ENCODE results near the gene EPPIN. TPM values are rescaled to one million over a fixed set of nuclear protein-coding genes. Genes with fewer than 3 reads are reported as not detected.

Gene EPPIN
- total and polyA plus RNA-seq, 11 donors, result 0.20 TPM; not detected in 10

DNA sequence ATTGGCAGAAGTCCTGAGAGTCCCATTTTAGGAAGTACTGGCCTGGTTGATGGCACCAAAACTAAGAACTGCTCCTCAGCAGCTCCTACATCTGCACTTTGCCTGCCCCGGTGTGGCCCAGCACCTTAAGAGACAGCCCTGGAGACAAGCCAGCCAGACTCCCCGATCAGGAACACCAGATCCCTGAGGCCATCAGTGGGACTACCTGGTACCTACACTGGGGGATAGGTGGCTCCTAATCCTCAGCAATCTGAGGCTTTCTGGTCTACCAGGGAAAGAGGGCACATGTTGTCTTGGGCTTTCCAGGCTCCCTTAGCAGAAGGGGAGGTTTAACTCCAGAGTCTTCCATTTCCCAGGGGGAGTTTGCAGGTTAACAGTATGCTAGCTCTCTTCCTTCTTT, 7.8 kb downstream of the EPPIN start, which contains the start of gene WFDC6:
TSS of gene WFDC6 (minus strand) at position 101 of the 400 bp plus-strand sequence. CDS start at position 26, 75 bp downstream.
- no peak for ATAC-seq
- Histone ChIP-seq H3K27me3 (peaks cover 0 to 37% (median 13%) of the 10 kb centered on the region in 9 donors), H3K9me3 (no peaks in the 10 kb centered on the region), H3K4me1 (no peaks in the 10 kb centered on the region), H3K27ac (no peak within 1 kb of the TSS), H3K4me3 (no peak within 1 kb of the TSS), H3K36me3 (no peaks in the 10 kb centered on the region)
- TF ChIP-seq, protein P1, sequence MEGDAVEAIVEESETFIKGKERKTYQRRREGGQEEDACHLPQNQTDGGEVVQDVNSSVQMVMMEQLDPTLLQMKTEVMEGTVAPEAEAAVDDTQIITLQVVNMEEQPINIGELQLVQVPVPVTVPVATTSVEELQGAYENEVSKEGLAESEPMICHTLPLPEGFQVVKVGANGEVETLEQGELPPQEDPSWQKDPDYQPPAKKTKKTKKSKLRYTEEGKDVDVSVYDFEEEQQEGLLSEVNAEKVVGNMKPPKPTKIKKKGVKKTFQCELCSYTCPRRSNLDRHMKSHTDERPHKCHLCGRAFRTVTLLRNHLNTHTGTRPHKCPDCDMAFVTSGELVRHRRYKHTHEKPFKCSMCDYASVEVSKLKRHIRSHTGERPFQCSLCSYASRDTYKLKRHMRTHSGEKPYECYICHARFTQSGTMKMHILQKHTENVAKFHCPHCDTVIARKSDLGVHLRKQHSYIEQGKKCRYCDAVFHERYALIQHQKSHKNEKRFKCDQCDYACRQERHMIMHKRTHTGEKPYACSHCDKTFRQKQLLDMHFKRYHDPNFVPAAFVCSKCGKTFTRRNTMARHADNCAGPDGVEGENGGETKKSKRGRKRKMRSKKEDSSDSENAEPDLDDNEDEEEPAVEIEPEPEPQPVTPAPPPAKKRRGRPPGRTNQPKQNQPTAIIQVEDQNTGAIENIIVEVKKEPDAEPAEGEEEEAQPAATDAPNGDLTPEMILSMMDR (IDR thresholded peaks at IDR 0.05), result no peak
- no peak for TF ChIP-seq POLR2A (IDR thresholded peaks at IDR 0.05)
- intact Hi-C loops (cut with DNase I), result no loop called here
- 61 to 84% (median 82%) methylated on average over 2 of the region's 2 CpGs for WGBS, 4 donors
- no peak for DNase-seq

DNA sequence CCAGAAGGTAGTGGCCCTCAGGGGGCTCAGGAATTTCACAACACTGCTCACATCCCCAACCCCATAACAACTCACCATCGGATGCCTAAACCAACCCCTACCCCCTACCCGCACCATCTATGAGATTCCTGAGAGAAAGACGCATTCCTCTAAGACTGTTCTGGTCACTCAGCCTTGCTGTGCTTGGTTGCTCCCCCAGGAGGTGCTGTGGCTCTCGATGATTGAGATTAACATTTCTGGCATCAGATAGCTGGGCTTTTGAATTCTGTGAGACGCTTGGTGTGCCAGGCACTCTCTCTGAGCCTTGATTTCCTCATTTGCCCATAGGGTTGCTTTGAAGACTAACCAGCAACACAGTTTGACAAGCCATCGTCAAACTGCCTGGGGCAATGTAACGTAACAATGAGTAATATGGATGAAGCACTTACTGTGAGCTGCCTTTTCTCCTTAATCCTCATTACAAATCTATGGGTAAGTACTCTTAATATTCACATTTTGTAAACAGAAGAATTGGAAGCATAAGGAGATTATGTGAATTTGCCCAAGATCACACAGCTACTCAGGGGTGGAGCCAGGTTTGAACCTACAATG, 8.9 kb downstream of the EPPIN start:
- Histone ChIP-seq H3K27ac (no peak overlapping the region), H3K4me1 (no peaks in the 10 kb centered on the region), H3K27me3 (peaks cover 0 to 40% (median 13%) of the 10 kb centered on the region in 9 donors), H3K9me3 (no peaks in the 10 kb centered on the region), H3K36me3 (no peaks in the 10 kb centered on the region), H3K4me3 (no peak overlapping the region)
- no peak for ATAC-seq
- intact Hi-C loops (cut with DNase I), result no loop called here
- no peak for TF ChIP-seq POLR2A (IDR thresholded peaks at IDR 0.05)
- TF ChIP-seq, protein P1 (IDR thresholded peaks at IDR 0.05), result no peak
- WGBS, 4 donors, result 51 to 66% (median 60%) methylated on average over 7 of the region's 7 CpGs
- DNase-seq, result no peak

DNA sequence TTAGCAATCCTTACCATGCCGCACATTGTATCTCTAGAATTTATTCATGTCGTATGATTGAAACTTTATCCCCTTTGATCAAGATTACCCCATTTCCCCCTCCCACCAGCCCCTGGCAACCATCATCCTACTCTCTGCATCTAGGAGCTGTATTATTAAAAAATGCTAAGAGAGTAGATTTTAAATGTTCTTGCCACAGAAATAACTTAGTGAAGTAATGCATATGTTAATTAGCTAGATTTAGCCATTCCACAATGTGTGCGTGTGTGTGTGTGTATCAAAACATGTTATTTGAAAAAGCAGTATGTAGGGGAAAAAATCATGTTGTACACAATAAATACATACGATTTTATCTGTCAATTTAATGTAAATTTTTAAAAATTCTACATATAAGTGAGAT, 19.9 kb downstream of the EPPIN start:
- WGBS, 4 donors, result 72 to 75% (median 73%) methylated on average over 4 of the region's 4 CpGs

DNA sequence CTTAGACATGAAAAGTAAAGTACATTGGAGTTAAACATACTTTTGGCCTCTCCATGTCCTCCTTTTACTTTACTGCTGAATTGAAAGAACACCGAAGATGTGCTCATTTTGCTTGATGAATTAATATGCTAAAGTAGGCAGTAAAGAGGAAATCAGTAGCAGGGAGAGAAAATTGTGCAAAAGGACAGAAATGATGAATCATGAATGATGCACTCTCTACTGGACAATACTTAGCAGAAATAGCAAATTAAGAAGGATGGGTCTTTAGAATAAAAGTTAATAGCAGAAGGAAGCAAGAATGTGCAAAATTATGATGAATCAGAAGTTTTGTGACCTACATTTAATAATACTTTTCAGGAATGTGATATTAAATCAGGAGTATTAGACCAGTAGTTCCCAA, 23.4 kb downstream of the EPPIN start:
- ATAC-seq, result no peak
- TF ChIP-seq, protein P1 (IDR thresholded peaks at IDR 0.05), result no peak
- TF ChIP-seq POLR2A (IDR thresholded peaks at IDR 0.05), result no peak
- intact Hi-C loops (cut with DNase I), result no loop called here

More for the DNA sequence above, 19.9 kb downstream of the EPPIN start:
- Histone ChIP-seq H3K9me3 (no peaks in the 10 kb centered on the region), H3K4me1 (no peaks in the 10 kb centered on the region), H3K36me3 (no peaks in the 10 kb centered on the region), H3K27ac (no peak overlapping the region), H3K4me3 (no peak overlapping the region), H3K27me3 (peaks cover 0 to 25% (median 4%) of the 10 kb centered on the region in 9 donors)
- DNase-seq (no peak), ATAC-seq (no peak)
- no peak for TF ChIP-seq POLR2A (IDR thresholded peaks at IDR 0.05)
- TF ChIP-seq, protein P1 (IDR thresholded peaks at IDR 0.05), result no peak
- intact Hi-C loops (cut with DNase I), result no loop called here

More for the DNA sequence above, 23.4 kb downstream of the EPPIN start:
- H3K27ac ChIP-seq, result no peak overlapping the region
- 68 to 81% (median 76%) methylated on average over 1 of the region's 1 CpG for WGBS, 4 donors
- no peak overlapping the region for H3K4me3 ChIP-seq
- no peaks in the 10 kb centered on the region for H3K36me3 ChIP-seq
- H3K9me3 ChIP-seq, result no peaks in the 10 kb centered on the region
- peaks cover 0 to 25% (median 0%) of the 10 kb centered on the region in 9 donors for H3K27me3 ChIP-seq
- no peak for DNase-seq
- no peaks in the 10 kb centered on the region for H3K4me1 ChIP-seq
